ENCODE data around the gene OXER1. TPM values are rescaled to one million over a fixed set of nuclear protein-coding genes. Genes with fewer than 3 reads are reported as not detected.
A peak's percentile ranks its signal among the peaks of the same experiment; 100 is the strongest.

OXER1 gene, protein sequence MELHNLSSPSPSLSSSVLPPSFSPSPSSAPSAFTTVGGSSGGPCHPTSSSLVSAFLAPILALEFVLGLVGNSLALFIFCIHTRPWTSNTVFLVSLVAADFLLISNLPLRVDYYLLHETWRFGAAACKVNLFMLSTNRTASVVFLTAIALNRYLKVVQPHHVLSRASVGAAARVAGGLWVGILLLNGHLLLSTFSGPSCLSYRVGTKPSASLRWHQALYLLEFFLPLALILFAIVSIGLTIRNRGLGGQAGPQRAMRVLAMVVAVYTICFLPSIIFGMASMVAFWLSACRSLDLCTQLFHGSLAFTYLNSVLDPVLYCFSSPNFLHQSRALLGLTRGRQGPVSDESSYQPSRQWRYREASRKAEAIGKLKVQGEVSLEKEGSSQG
- 0.62 and 0.88 TPM in 2 replicates for total RNA-seq (ENCODE audit: low replicate concordance)

DNA sequence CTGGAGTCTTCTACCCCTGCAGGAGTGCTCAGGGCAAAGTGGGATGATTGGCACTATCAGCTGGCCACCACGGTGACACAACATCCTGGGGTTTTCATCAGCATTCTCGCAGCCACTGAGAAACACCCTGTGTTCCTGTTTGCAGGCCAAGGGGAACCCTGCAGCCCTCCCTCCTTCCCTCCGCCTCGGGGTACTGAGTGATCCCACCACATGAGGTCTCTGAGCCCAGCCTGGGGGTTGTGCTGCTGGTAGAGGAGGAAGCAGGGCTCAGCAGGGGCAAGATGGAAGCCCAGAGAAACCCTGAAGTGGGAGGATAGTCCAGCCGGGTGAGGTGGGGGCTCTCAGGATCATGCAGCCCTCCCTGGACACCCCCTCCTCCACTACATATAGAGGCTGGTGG lies at the start of gene OXER1:
OXER1 (minus strand) TSS at position 40 of the 400 bp plus-strand sequence. CDS start 73 bp downstream, outside the sequence.
- peaks cover 2% of the 10 kb centered on the region for H3K4me1 Mint-ChIP-seq
- peak within 1 kb of the TSS; percentile 26 for H3K27ac Mint-ChIP-seq
- DNase-seq (ENCODE audit: low spot score) = no peak

DNA sequence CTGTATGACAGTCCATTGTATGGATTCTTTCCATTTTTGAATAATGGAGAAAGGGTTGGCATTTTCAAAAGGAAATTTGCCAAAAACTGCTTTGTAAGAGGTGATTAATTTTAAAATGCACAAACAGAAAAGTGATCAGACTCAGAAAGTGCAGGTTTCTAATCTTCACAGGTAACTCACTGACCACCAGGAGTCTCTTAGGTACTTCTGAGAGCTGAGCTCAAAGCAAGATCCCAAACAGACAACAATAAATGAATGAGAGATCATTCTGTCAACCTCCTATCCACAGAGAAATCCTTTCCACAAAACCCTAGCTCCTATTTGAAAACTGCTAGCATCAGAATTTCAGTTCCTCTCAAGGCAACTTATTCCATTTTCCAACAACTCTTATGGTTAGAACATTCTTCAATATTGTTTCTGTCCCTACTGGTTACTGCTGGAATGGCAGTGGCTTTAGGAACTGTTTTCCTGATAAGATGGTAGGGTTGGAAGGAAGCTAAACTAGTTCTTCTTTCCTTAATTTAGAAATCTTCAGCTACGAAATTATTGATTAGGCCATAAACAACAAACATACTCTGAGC lies 49.1 kb upstream of the OXER1 start:
- TF ChIP-seq EZH2 (IDR thresholded peaks at IDR 0.05) (no peak), EZH2phosphoT487 (IDR thresholded peaks at IDR 0.05) (no peak)
- TF ChIP-seq, protein P1, sequence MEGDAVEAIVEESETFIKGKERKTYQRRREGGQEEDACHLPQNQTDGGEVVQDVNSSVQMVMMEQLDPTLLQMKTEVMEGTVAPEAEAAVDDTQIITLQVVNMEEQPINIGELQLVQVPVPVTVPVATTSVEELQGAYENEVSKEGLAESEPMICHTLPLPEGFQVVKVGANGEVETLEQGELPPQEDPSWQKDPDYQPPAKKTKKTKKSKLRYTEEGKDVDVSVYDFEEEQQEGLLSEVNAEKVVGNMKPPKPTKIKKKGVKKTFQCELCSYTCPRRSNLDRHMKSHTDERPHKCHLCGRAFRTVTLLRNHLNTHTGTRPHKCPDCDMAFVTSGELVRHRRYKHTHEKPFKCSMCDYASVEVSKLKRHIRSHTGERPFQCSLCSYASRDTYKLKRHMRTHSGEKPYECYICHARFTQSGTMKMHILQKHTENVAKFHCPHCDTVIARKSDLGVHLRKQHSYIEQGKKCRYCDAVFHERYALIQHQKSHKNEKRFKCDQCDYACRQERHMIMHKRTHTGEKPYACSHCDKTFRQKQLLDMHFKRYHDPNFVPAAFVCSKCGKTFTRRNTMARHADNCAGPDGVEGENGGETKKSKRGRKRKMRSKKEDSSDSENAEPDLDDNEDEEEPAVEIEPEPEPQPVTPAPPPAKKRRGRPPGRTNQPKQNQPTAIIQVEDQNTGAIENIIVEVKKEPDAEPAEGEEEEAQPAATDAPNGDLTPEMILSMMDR (IDR thresholded peaks at IDR 0.05) = peak; percentile 57
- Mint-ChIP-seq H3K4me3 (no peak overlapping the region), H3K4me1 (peaks cover 22% of the 10 kb centered on the region), H3K27ac (no peak overlapping the region), H3K36me3 (peaks cover 8% of the 10 kb centered on the region), H3K9me3 (peaks cover 25% of the 10 kb centered on the region), H3K27me3 (ENCODE audit: insufficient read depth, low read depth) (peaks cover 15% of the 10 kb centered on the region)
- peaks cover 11% of the 10 kb centered on the region for H3K27me3 ChIP-seq
- H3K4me2 ChIP-seq = no peak overlapping the region
- H3K4me3 ChIP-seq = no peak overlapping the region
- no peaks in the 10 kb centered on the region for H3K9me3 ChIP-seq (ENCODE audit: low read depth)
- peaks cover 7% of the 10 kb centered on the region for H3K4me1 ChIP-seq
- no peak overlapping the region for H3K9ac ChIP-seq
- no peaks in the 10 kb centered on the region for H4K20me1 ChIP-seq (ENCODE audit: low read depth)
- H3K79me2 ChIP-seq (ENCODE audit: low read depth) = no peaks in the 10 kb centered on the region
- H3F3A ChIP-seq (ENCODE audit: low read depth) = peaks cover 34% of the 10 kb centered on the region
- no peak overlapping the region for H2AFZ ChIP-seq (replicated peaks)
- H3K27ac ChIP-seq = no peak overlapping the region
- no peaks in the 10 kb centered on the region for H3K36me3 ChIP-seq
- DNase-seq (ENCODE audit: low spot score) = no peak

More for the DNA sequence above, at the start of gene OXER1:
- H3K4me3 ChIP-seq = no peak within 1 kb of the TSS
- H3K36me3 ChIP-seq = no peaks in the 10 kb centered on the region
- Mint-ChIP-seq H3K27me3 (ENCODE audit: insufficient read depth, low read depth) (peaks cover 6% of the 10 kb centered on the region), H3K9me3 (no peaks in the 10 kb centered on the region), H3K4me3 (no peak within 1 kb of the TSS), H3K36me3 (peaks cover 6% of the 10 kb centered on the region)
- H3F3A ChIP-seq (ENCODE audit: low read depth) = no peaks in the 10 kb centered on the region
- no peak within 1 kb of the TSS for H3K27ac ChIP-seq
- H3K4me2 ChIP-seq = no peak within 1 kb of the TSS
- no peaks in the 10 kb centered on the region for H3K9me3 ChIP-seq (ENCODE audit: low read depth)
- no peaks in the 10 kb centered on the region for H3K4me1 ChIP-seq
- TF ChIP-seq, protein P1 (IDR thresholded peaks at IDR 0.05) = no peak
- TF ChIP-seq EZH2phosphoT487 (IDR thresholded peaks at IDR 0.05) (no peak), EZH2 (IDR thresholded peaks at IDR 0.05) (no peak)
- no peaks in the 10 kb centered on the region for H3K27me3 ChIP-seq
- no peaks in the 10 kb centered on the region for H3K79me2 ChIP-seq (ENCODE audit: low read depth)
- no peak within 1 kb of the TSS for H3K9ac ChIP-seq
- no peak within 1 kb of the TSS for H2AFZ ChIP-seq (replicated peaks)
- H4K20me1 ChIP-seq (ENCODE audit: low read depth) = no peaks in the 10 kb centered on the region

DNA sequence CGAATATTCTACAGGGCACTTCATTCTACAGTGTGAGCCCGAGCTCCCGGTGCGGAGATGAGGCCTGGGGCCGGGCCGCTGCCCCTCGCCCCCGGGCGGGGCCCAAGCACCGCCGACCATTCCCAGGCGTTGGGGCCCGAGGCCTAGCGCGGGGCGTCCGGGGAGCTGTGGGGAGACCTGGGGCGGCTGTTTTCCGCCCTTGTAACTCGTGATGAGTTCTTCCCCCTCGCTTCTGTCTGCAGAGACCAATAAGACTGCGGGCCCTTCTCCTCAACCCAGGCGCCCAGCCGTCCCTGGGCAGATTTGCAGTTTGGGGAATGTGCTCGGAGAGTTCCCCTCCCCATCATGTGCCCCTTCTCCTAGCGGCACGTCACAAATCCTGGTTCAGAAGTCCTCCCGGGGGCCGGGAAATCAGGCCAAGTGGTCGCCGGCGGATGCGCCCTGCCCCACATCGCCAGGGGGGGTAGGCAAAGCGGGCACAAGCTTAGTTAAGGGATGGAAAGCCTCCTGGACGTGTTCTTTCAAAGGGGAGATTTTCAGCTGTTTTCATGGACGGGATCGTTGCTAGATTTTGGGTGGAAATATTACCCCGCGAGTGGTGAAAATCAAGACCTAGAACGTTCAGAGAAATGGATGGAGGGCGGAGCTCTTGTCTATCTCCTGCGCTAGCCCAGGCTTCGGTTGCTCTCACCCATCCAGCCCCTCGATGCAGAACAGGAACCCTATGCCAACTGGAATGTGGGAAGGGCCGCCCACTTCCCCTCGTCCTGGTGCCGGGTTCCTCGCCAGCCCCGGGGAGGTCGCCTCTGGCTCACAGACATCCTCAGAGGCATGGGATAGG lies 47.3 kb upstream of the OXER1 start:
- no peak overlapping the region for H3K27ac ChIP-seq
- H3K79me2 ChIP-seq (ENCODE audit: low read depth) = no peaks in the 10 kb centered on the region
- peaks cover 21% of the 10 kb centered on the region for H3K9me3 Mint-ChIP-seq
- peaks cover 15% of the 10 kb centered on the region for H3K27me3 Mint-ChIP-seq (ENCODE audit: insufficient read depth, low read depth)
- no peaks in the 10 kb centered on the region for H3K36me3 ChIP-seq
- H4K20me1 ChIP-seq (ENCODE audit: low read depth) = no peaks in the 10 kb centered on the region
- peaks cover 7% of the 10 kb centered on the region for H3K4me1 ChIP-seq
- peak; percentile 81 for DNase-seq (ENCODE audit: low spot score)
- peaks cover 34% of the 10 kb centered on the region for H3F3A ChIP-seq (ENCODE audit: low read depth)
- peak overlapping the region; percentile 79 for H3K4me2 ChIP-seq
- H2AFZ ChIP-seq (replicated peaks) = peak overlapping the region; percentile 84
- peaks cover 16% of the 10 kb centered on the region for H3K27me3 ChIP-seq
- peaks cover 8% of the 10 kb centered on the region for H3K36me3 Mint-ChIP-seq
- no peaks in the 10 kb centered on the region for H3K9me3 ChIP-seq (ENCODE audit: low read depth)
- H3K4me3 Mint-ChIP-seq = peak overlapping the region; percentile 93
- no peak overlapping the region for H3K9ac ChIP-seq
- peak overlapping the region; percentile 98 for H3K27ac Mint-ChIP-seq
- H3K4me3 ChIP-seq = peak overlapping the region; percentile 62
- TF ChIP-seq EZH2 (IDR thresholded peaks at IDR 0.05) (no peak), EZH2phosphoT487 (IDR thresholded peaks at IDR 0.05) (no peak)
- TF ChIP-seq, protein P1 (IDR thresholded peaks at IDR 0.05) = no peak
- H3K4me1 Mint-ChIP-seq = peaks cover 22% of the 10 kb centered on the region
